GM12864 (cell line): ENCODE data around the gene PRDM2.
A peak's percentile ranks its signal among the peaks of the same experiment; 100 is the strongest.
"Not testable (repeated sequence)": the region's sequence is repeated elsewhere in the genome, so short reads cannot be mapped to it uniquely, and the experiment has no call there.

Experiments used
- DNase-seq: peaks from one replicate; pipeline ENCODE4 v3.0.0-alpha.2; 2011; ENCODE audit warnings: low read depth
- H3K4me3 ChIP-seq: 2 replicates; pipeline ENCODE4 v1.5.1; 2011; ENCODE audit warnings: mild to moderate bottlenecking, low read depth, low read length, control low read depth
- TF ChIP-seq, protein P1 (sequence below): IDR thresholded peaks from 2 replicates; pipeline ENCODE4 v1.5.1; 2011; ENCODE audit warnings: low read depth, mild to moderate bottlenecking, moderate library complexity, low read length, control low read depth, inconsistent platforms; ENCODE audit errors: missing control alignments

Gene PRDM2

DNA sequence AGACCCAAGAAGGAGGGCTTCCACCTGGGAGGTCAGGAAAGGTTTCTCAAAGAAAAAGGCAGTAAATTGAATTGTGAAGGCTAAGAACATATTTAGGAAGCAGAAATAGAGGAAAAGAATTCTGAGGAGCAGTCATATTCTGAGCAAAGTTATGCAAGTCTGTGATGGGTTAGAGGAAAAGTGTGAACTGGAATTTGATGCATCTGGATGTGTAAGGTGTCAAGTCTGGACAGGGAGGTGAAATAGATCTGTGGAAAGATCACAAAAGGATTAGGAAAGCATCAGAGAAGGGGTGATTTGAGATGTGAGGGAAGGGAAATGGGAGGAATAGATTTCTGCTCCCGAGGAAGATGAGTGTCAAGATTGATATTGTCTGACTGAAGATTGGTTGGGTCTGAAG lies 18.1 kb upstream of the PRDM2 start:
- no peak overlapping the region for H3K4me3 ChIP-seq
- no peak for DNase-seq
- TF ChIP-seq, protein P1, sequence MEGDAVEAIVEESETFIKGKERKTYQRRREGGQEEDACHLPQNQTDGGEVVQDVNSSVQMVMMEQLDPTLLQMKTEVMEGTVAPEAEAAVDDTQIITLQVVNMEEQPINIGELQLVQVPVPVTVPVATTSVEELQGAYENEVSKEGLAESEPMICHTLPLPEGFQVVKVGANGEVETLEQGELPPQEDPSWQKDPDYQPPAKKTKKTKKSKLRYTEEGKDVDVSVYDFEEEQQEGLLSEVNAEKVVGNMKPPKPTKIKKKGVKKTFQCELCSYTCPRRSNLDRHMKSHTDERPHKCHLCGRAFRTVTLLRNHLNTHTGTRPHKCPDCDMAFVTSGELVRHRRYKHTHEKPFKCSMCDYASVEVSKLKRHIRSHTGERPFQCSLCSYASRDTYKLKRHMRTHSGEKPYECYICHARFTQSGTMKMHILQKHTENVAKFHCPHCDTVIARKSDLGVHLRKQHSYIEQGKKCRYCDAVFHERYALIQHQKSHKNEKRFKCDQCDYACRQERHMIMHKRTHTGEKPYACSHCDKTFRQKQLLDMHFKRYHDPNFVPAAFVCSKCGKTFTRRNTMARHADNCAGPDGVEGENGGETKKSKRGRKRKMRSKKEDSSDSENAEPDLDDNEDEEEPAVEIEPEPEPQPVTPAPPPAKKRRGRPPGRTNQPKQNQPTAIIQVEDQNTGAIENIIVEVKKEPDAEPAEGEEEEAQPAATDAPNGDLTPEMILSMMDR = no peak

DNA sequence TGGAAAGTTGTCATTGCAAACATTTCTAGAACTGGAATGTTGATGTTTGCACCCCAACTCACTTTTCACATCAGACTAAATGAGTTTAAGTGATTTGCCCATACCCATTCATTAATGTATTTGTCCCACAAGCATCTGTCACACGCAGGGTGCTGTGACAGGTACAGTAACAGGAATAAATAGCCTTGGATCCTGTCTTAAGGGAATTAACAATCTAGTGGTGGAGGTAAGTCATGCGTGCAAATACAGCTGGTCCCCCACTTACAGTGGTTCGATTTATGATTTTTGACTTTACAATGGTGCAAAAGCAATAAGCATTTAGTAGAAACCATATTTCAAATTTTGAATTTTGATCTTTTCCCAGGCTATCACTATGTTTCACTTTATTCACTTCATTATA lies 17.5 kb upstream of the PRDM2 start:
- TF ChIP-seq, protein P1 = no peak
- no peak overlapping the region for H3K4me3 ChIP-seq
- DNase-seq = no peak

DNA sequence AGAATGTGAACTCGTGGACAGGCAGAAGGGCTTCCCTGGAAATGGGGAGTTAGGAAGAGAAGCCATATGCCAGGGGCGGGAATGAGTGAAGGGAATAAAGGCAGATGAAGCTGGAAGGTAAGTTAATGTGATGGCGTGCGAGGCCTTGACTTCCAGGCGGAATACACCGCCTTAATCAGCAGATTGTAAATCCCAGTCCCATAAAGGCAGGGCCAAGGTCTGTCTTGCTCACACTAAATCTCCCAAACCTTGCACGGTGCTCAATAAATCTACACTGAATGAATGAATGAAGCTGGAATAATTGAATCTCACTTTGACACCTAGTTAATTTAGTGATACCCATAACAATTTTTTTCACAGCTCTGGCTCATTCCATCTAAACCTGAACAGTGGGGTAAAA lies 16.8 kb upstream of the PRDM2 start:
- TF ChIP-seq, protein P1 = no peak
- DNase-seq = no peak
- H3K4me3 ChIP-seq = no peak overlapping the region

DNA sequence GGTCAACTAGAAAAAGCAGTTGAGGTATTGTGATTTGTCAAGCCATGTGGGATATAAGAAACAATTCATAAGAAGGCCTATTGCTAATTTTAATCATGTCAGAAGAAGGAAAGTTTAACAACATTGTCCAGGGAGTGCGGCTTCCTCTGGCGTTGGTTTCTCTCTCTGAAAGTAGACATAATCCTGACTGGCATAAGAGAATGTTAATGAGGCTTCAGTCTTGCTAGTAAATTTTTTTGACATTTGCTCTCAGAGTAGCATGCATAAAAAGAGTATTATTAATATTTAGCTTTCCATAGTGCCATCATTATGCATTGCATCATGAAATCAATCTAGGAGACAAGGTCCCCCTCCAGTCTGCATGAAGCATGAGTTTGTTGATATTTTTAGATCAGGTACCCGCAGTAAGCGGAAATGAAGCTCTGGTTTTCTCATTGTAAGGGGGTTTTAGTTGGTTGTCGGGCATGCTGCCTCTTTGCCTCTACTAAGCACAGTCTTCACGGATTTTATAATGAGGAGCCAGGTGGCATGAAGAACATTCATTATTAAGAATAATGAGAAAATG lies 12.8 kb upstream of the PRDM2 start:
- TF ChIP-seq, protein P1 = no peak
- no peak overlapping the region for H3K4me3 ChIP-seq
- DNase-seq = no peak

DNA sequence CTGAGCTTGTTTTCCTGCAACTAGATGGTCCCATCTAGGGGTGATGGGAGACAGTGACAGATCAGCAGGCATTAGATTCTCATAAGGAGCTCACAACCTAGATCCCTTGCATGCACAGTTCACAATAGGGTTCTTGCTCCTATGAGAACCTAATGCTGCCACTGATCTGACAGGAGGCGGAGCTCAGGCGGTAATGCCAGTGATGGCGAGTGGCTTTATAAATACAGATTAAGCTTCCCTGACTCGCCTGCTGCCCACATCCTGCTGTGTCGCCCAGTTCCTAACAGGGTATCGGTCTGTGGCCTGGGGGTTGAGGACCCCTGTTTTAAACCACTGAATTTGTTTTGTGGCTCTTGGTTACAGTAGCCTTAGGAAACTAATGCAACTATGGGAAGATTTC lies 6.9 kb upstream of the PRDM2 start:
- DNase-seq = not testable (repeated sequence)

DNA sequence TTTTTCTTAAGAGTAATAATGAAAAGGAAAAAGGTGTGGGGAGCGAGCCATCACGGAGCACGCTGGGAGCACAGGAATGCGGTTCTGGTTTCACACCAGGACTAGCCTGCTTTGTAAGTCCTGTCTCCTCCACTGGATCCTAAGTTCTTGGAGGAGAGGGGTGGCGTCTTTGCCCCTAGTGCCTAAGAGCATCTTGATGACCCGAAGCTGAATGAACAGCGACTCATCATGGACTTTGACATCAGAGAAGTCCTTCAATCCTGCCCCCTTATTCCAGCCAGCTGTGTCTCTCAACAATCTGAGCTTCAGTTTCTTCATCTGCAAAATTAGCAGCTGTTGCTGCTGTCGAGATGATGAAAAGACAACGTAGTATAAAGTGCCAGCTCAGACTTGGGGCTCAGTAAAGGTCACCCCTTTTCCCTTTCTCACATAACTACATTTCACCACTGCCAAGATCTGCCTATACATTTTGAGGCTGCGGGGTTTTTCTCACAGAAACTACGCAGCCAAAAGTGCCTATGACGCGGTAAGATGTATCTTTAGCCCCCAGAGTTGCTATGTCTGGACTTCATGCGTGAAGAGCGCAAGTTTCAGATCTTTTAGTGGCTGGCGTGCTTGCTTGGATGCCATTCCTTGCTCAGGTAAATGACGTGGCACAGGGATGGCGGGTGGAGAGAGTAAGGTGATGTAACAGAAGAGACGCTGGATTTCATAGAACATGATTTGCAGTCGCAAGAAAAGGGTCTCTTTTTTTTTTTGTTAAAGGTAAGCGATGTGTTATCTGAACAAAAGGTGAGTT lies 4.9 kb upstream of the PRDM2 start:
- TF ChIP-seq, protein P1 = no peak
- DNase-seq = no peak
- no peak overlapping the region for H3K4me3 ChIP-seq

More for the DNA sequence above, 6.9 kb upstream of the PRDM2 start:
- H3K4me3 ChIP-seq = not testable (repeated sequence)

DNA sequence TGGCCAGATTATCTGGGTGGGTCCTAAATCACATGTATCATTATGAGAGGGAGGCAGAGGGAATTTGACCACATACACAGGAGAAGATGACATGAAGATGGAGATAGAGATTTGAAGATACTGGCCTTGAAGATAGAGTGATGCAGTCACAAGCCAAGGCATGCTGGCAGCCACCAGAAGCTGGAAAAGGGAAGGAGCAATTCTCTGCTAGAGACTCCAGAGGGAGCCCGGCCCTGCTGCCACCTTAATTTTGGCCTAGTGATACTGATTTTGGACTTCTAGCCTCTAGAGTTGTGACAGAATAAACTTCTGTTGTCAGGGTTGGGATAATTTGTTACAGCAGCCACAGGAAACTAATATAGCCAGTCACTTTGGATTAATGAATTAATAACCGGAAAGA lies 2.2 kb upstream of the PRDM2 start:
- no peak for DNase-seq
- no peak overlapping the region for H3K4me3 ChIP-seq
- TF ChIP-seq, protein P1 = peak; percentile 39
